ENCODE results near the gene PRKAG2.

GRCh38 chr7:151714201-151714600 is 162.7 kb downstream of the PRKAG2 start:
- TF ChIP-seq EZH2 (IDR thresholded peaks at IDR 0.05) (no peak), POLR2AphosphoS5 (IDR thresholded peaks at IDR 0.05; ENCODE audit: borderline replicate concordance, low read depth, low read length) (no peak)

Data from SK-N-MC (cell line).